HG02610 (cell line): ENCODE measurements around the gene DLG2.
A peak's percentile ranks its signal among the peaks of the same experiment; 100 is the strongest.
"Not testable (repeated sequence)": the region's sequence is repeated elsewhere in the genome, so short reads cannot be mapped to it uniquely, and the experiment has no call there.

Experiments used
- ATAC-seq: cut with Tn5 transposase; IDR thresholded peaks from one replicate; pipeline ENCODE4 v1.9.1; 2021; ENCODE audit warnings: mild to moderate bottlenecking, moderate library complexity; ENCODE audit not compliant: unreplicated experiment

DLG2 gene

GRCh38 chr11:85349539-85349938 is 277.6 kb downstream of the DLG2 start:
- ATAC-seq: not testable (repeated sequence)

- ATAC-seq: no peak
These were observed 278.2 kb downstream of the DLG2 start for GRCh38 chr11:85348945-85349344.

GRCh38 chr11:85347291-85347690 is 279.9 kb downstream of the DLG2 start:
- no peak for ATAC-seq

GRCh38 chr11:85346484-85346883 is 280.7 kb downstream of the DLG2 start:
- no peak for ATAC-seq

GRCh38 chr11:85340846-85341245 is 286.3 kb downstream of the DLG2 start:
- not testable (repeated sequence) for ATAC-seq

GRCh38 chr11:85318573-85318972 is 308.6 kb downstream of the DLG2 start:
- no peak for ATAC-seq

- peak; percentile 97 for ATAC-seq
These were observed 310.2 kb downstream of the DLG2 start for GRCh38 chr11:85316967-85317366.

- ATAC-seq: no peak
These were observed 313.4 kb downstream of the DLG2 start for GRCh38 chr11:85313741-85314140.

GRCh38 chr11:85310479-85310878 is 316.7 kb downstream of the DLG2 start:
- no peak for ATAC-seq

GRCh38 chr11:85307366-85307765 is 319.8 kb downstream of the DLG2 start:
- no peak for ATAC-seq

- no peak for ATAC-seq
These were observed 325.1 kb downstream of the DLG2 start for GRCh38 chr11:85301895-85302678.

GRCh38 chr11:85299258-85299942 is 327.7 kb downstream of the DLG2 start:
- ATAC-seq: no peak

GRCh38 chr11:85295694-85296271 is 331.4 kb downstream of the DLG2 start:
- no peak for ATAC-seq

GRCh38 chr11:85281550-85281949 is 345.6 kb downstream of the DLG2 start:
- ATAC-seq: no peak

- no peak for ATAC-seq
These were observed 347.9 kb downstream of the DLG2 start for GRCh38 chr11:85279267-85279666.

- no peak for ATAC-seq
These were observed 349.5 kb downstream of the DLG2 start for GRCh38 chr11:85277693-85278092.

- ATAC-seq: no peak
These were observed 350.8 kb downstream of the DLG2 start for GRCh38 chr11:85276332-85276731.

- ATAC-seq: not testable (repeated sequence)
These were observed 356.8 kb downstream of the DLG2 start for GRCh38 chr11:85270315-85270714.

- no peak for ATAC-seq
These were observed 358.0 kb downstream of the DLG2 start for GRCh38 chr11:85269109-85269508.

- ATAC-seq: no peak
These were observed 360.5 kb downstream of the DLG2 start for GRCh38 chr11:85266646-85267045.

- no peak for ATAC-seq
These were observed 363.8 kb downstream of the DLG2 start for GRCh38 chr11:85263328-85263727.

GRCh38 chr11:85257837-85258236 is 369.3 kb downstream of the DLG2 start:
- ATAC-seq: no peak
